HL-60 (cell line): ENCODE data around the gene FAM90A1.
"Not testable (repeated sequence)": the region's sequence is repeated elsewhere in the genome, so short reads cannot be mapped to it uniquely, and the experiment has no call there.

Source experiments
- POLR2AphosphoS5 ChIP-seq: IDR thresholded peaks from 2 replicates; pipeline ENCODE4 v1.6.1; 2012; ENCODE audit warnings: low read depth
- TF ChIP-seq, protein P1 (sequence below): IDR thresholded peaks from one replicate; pipeline ENCODE4 v1.5.1; 2011; ENCODE audit warnings: low read length, control low read depth, inconsistent platforms; ENCODE audit not compliant: insufficient read depth

- TF ChIP-seq, protein P1, sequence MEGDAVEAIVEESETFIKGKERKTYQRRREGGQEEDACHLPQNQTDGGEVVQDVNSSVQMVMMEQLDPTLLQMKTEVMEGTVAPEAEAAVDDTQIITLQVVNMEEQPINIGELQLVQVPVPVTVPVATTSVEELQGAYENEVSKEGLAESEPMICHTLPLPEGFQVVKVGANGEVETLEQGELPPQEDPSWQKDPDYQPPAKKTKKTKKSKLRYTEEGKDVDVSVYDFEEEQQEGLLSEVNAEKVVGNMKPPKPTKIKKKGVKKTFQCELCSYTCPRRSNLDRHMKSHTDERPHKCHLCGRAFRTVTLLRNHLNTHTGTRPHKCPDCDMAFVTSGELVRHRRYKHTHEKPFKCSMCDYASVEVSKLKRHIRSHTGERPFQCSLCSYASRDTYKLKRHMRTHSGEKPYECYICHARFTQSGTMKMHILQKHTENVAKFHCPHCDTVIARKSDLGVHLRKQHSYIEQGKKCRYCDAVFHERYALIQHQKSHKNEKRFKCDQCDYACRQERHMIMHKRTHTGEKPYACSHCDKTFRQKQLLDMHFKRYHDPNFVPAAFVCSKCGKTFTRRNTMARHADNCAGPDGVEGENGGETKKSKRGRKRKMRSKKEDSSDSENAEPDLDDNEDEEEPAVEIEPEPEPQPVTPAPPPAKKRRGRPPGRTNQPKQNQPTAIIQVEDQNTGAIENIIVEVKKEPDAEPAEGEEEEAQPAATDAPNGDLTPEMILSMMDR = not testable (repeated sequence)
- TF ChIP-seq POLR2AphosphoS5 = not testable (repeated sequence)
Observed at GRCh38 chr12:8172911-8173310, 54.5 kb downstream of the FAM90A1 start.
